HPDE6-E6E7 (cell line): ENCODE data around the gene G3BP2.
"Not testable (repeated sequence)": the region's sequence is repeated elsewhere in the genome, so short reads cannot be mapped to it uniquely, and the experiment has no call there.

Experiments used
- DNase-seq: peaks from one replicate; pipeline ENCODE4 v3.0.0; 2011; ENCODE audit warnings: missing footprints; ENCODE audit errors: extremely low spot score

G3BP2 gene

GRCh38 chr4:75683482-75684155, 10.4 kb upstream of the G3BP2 start:
- no peak for DNase-seq

GRCh38 chr4:75679876-75680575, 6.8 kb upstream of the G3BP2 start:
- no peak for DNase-seq

GRCh38 chr4:75678965-75679364, 5.8 kb upstream of the G3BP2 start:
- DNase-seq, result no peak

- no peak for DNase-seq
Observed at GRCh38 chr4:75678473-75678872, 5.3 kb upstream of the G3BP2 start.

GRCh38 chr4:75675004-75675531, 1.9 kb upstream of the G3BP2 start:
- no peak for DNase-seq

GRCh38 chr4:75673959-75674328, 733 bp upstream of the G3BP2 start:
- no peak for DNase-seq

GRCh38 chr4:75672461-75673026, 667 bp downstream of the G3BP2 start:
- DNase-seq, result peak; percentile 32

GRCh38 chr4:75671802-75672421, 1.3 kb downstream of the G3BP2 start:
- no peak for DNase-seq

- no peak for DNase-seq
Observed at GRCh38 chr4:75668596-75668995, 4.6 kb downstream of the G3BP2 start.

GRCh38 chr4:75667636-75668035, 5.6 kb downstream of the G3BP2 start:
- DNase-seq, result not testable (repeated sequence)

GRCh38 chr4:75666299-75666698, 6.9 kb downstream of the G3BP2 start:
- no peak for DNase-seq

- DNase-seq, result not testable (repeated sequence)
Observed at GRCh38 chr4:75664604-75665003, 8.6 kb downstream of the G3BP2 start.

GRCh38 chr4:75662626-75663025, 10.6 kb downstream of the G3BP2 start:
- no peak for DNase-seq

- no peak for DNase-seq
Observed at GRCh38 chr4:75660491-75660890, 12.7 kb downstream of the G3BP2 start.

- DNase-seq, result no peak
Observed at GRCh38 chr4:75659512-75660031, 13.6 kb downstream of the G3BP2 start.

- no peak for DNase-seq
Observed at GRCh38 chr4:75658876-75659275, 14.3 kb downstream of the G3BP2 start.

- DNase-seq, result no peak
Observed at GRCh38 chr4:75655562-75655961, 17.6 kb downstream of the G3BP2 start.

- no peak for DNase-seq
Observed at GRCh38 chr4:75654905-75655304, 18.3 kb downstream of the G3BP2 start.

- no peak for DNase-seq
Observed at GRCh38 chr4:75653845-75654503, 19.2 kb downstream of the G3BP2 start.

- DNase-seq, result no peak
Observed at GRCh38 chr4:75644095-75644494, 29.1 kb downstream of the G3BP2 start.

- DNase-seq, result no peak
Observed at GRCh38 chr4:75643651-75644050, 29.6 kb downstream of the G3BP2 start.
